MM.1S (cell line): ENCODE results near the gene PRR14.

ENCODE experiments used
- DNase-seq: peaks from one replicate; pipeline ENCODE4 v3.0.0-alpha.2; 2015
- H2AFZ ChIP-seq: fragments of 300-600 bp; sonication (generic); 2 replicates; pipeline ENCODE4 v1.6.0; 2016; ENCODE audit warnings: antibody characterized with exemption, low read length
- H3F3A ChIP-seq: fragments of 300-600 bp; sonication (generic); 2 replicates; pipeline ENCODE4 v1.6.1; 2016; ENCODE audit warnings: mild to moderate bottlenecking, antibody characterized with exemption, low read length, moderate library complexity, mixed read lengths; ENCODE audit not compliant: insufficient read depth
- H3K27ac ChIP-seq: fragments of 300-600 bp; sonication (generic); 2 replicates; pipeline ENCODE4 v1.5.1; 2016; ENCODE audit warnings: mild to moderate bottlenecking, low read length
- H3K27me3 ChIP-seq: fragments of 300-600 bp; sonication (generic); replicated peaks from 2 replicates; pipeline ENCODE4 v1.6.0; 2016; ENCODE audit warnings: low read length; ENCODE audit not compliant: insufficient read depth
- H3K36me3 ChIP-seq: fragments of 300-600 bp; sonication (generic); replicated peaks from 2 replicates; pipeline ENCODE4 v1.6.1; 2016; ENCODE audit warnings: mild to moderate bottlenecking, low read length, mixed read lengths; ENCODE audit not compliant: insufficient read depth
- H3K4me1 ChIP-seq: fragments of 300-600 bp; sonication (generic); 2 replicates; pipeline ENCODE4 v1.6.1; 2016; ENCODE audit warnings: low read length, mixed read lengths
- H3K4me2 ChIP-seq: fragments of 300-600 bp; sonication (generic); 2 replicates; pipeline ENCODE4 v1.6.0; 2016; ENCODE audit warnings: low read depth, low read length
- H3K4me3 ChIP-seq: fragments of 300-600 bp; sonication (generic); 2 replicates; pipeline ENCODE4 v1.5.1; 2016; ENCODE audit warnings: low read length, mixed read lengths
- H3K79me2 ChIP-seq: fragments of 300-600 bp; sonication (generic); 2 replicates; pipeline ENCODE4 v1.6.1; 2016; ENCODE audit warnings: mixed run types, low read length, mixed read lengths
- H3K9ac ChIP-seq: fragments of 300-600 bp; sonication (generic); 2 replicates; pipeline ENCODE4 v1.6.1; 2016; ENCODE audit warnings: low read length, mixed read lengths
- H3K9me2 ChIP-seq: fragments of 300-600 bp; sonication (generic); replicated peaks from 2 replicates; pipeline ENCODE4 v1.6.1; 2016; ENCODE audit warnings: mild to moderate bottlenecking, low read length, mixed read lengths; ENCODE audit not compliant: insufficient read depth
- H3K9me3 ChIP-seq: fragments of 300-600 bp; sonication (generic); replicated peaks from 2 replicates; pipeline ENCODE4 v1.6.1; 2016; ENCODE audit warnings: mild to moderate bottlenecking, low read length, mixed read lengths; ENCODE audit not compliant: insufficient read depth
- H4K20me1 ChIP-seq: fragments of 300-600 bp; sonication (generic); 2 replicates; pipeline ENCODE4 v1.6.1; 2016; ENCODE audit warnings: mild to moderate bottlenecking, low read length, moderate library complexity, mixed read lengths; ENCODE audit not compliant: insufficient read depth
- CTCF ChIP-seq: fragments of 300-600 bp; sonication (generic); IDR thresholded peaks from 2 replicates; pipeline ENCODE4 v1.5.1; 2016; ENCODE audit warnings: antibody characterized with exemption, low read length, mixed read lengths
- EZH2 ChIP-seq: fragments of 300-600 bp; sonication (generic); optimal IDR thresholded peaks from 2 replicates; pipeline ENCODE3; 2017; ENCODE audit warnings: low read depth, mild to moderate bottlenecking, antibody characterized with exemption, low read length, mixed read lengths
- EZH2phosphoT487 ChIP-seq: fragments of 300-600 bp; sonication (generic); IDR thresholded peaks from 2 replicates; pipeline ENCODE4 v1.6.1; 2018; ENCODE audit warnings: antibody characterized with exemption, low read length

The PRR14 gene

GRCh38 chr16:30675143-30675542 is 24.4 kb downstream of the PRR14 start:
- no peaks in the 10 kb centered on the region for H3K27me3 ChIP-seq
- no peak for DNase-seq
- no peaks in the 10 kb centered on the region for H4K20me1 ChIP-seq
- H3K4me3 ChIP-seq: no peak overlapping the region
- no peaks in the 10 kb centered on the region for H3K36me3 ChIP-seq
- no peaks in the 10 kb centered on the region for H3K9me2 ChIP-seq
- TF ChIP-seq EZH2phosphoT487: no peak
- TF ChIP-seq CTCF: no peak
- no peak for TF ChIP-seq EZH2
- H3K4me1 ChIP-seq: no peaks in the 10 kb centered on the region
- no peak overlapping the region for H3K4me2 ChIP-seq
- no peak overlapping the region for H3K27ac ChIP-seq
- H3K9me3 ChIP-seq: no peaks in the 10 kb centered on the region
- H3K79me2 ChIP-seq: no peaks in the 10 kb centered on the region
- H3F3A ChIP-seq: no peaks in the 10 kb centered on the region
- no peak overlapping the region for H2AFZ ChIP-seq
- H3K9ac ChIP-seq: no peak overlapping the region

GRCh38 chr16:30677931-30678585 is 27.3 kb downstream of the PRR14 start:
- Histone ChIP-seq H3K9me3 (no peaks in the 10 kb centered on the region), H4K20me1 (no peaks in the 10 kb centered on the region), H3K4me1 (no peaks in the 10 kb centered on the region), H3K9me2 (no peaks in the 10 kb centered on the region), H3K4me3 (no peak overlapping the region), H3K9ac (no peak overlapping the region), H3F3A (no peaks in the 10 kb centered on the region), H3K27ac (no peak overlapping the region), H3K4me2 (no peak overlapping the region), H3K36me3 (no peaks in the 10 kb centered on the region), H2AFZ (0 out of 2 replicates have a peak overlapping the region, but pooled peaks have one; percentile 11), H3K79me2 (no peaks in the 10 kb centered on the region), H3K27me3 (no peaks in the 10 kb centered on the region)
- no peak for DNase-seq
- TF ChIP-seq EZH2: no peak
- TF ChIP-seq EZH2phosphoT487: no peak
- TF ChIP-seq CTCF: no peak

- H3K9me3 ChIP-seq: no peaks in the 10 kb centered on the region
- TF ChIP-seq EZH2phosphoT487: no peak
- TF ChIP-seq CTCF: no peak
- TF ChIP-seq EZH2: no peak
Observed at GRCh38 chr16:30678586-30678970, 27.8 kb downstream of the PRR14 start.

More at GRCh38 chr16:30678586-30678970, 27.8 kb downstream of the PRR14 start:
- no peaks in the 10 kb centered on the region for H3K36me3 ChIP-seq
- H3K4me2 ChIP-seq: no peak overlapping the region
- H3K9me2 ChIP-seq: no peaks in the 10 kb centered on the region
- H3K27me3 ChIP-seq: no peaks in the 10 kb centered on the region
- 0 out of 2 replicates have a peak overlapping the region, but pooled peaks have one; percentile 11 for H2AFZ ChIP-seq
- no peaks in the 10 kb centered on the region for H3K79me2 ChIP-seq
- H3F3A ChIP-seq: no peaks in the 10 kb centered on the region
- no peak for DNase-seq
- no peak overlapping the region for H3K9ac ChIP-seq
- no peaks in the 10 kb centered on the region for H3K4me1 ChIP-seq
- H3K4me3 ChIP-seq: no peak overlapping the region
- H4K20me1 ChIP-seq: no peaks in the 10 kb centered on the region
- no peak overlapping the region for H3K27ac ChIP-seq
